GM12865 (cell line): ENCODE results near the gene PLD2.

Experiments
- DNase-seq: peaks from one replicate; pipeline ENCODE4 v3.0.0; 2010; ENCODE audit warnings: low read depth
- H3K4me3 ChIP-seq: 2 replicates; pipeline ENCODE4 v1.5.1; 2011; ENCODE audit warnings: mild to moderate bottlenecking, low read depth, low read length, control low read depth
- TF ChIP-seq, protein P1 (sequence below): IDR thresholded peaks from 2 replicates; pipeline ENCODE4 v1.5.1; 2011; ENCODE audit warnings: low read length, control low read depth, low read depth, inconsistent platforms; ENCODE audit not compliant: insufficient read depth; ENCODE audit errors: missing control alignments

The PLD2 gene

DNA sequence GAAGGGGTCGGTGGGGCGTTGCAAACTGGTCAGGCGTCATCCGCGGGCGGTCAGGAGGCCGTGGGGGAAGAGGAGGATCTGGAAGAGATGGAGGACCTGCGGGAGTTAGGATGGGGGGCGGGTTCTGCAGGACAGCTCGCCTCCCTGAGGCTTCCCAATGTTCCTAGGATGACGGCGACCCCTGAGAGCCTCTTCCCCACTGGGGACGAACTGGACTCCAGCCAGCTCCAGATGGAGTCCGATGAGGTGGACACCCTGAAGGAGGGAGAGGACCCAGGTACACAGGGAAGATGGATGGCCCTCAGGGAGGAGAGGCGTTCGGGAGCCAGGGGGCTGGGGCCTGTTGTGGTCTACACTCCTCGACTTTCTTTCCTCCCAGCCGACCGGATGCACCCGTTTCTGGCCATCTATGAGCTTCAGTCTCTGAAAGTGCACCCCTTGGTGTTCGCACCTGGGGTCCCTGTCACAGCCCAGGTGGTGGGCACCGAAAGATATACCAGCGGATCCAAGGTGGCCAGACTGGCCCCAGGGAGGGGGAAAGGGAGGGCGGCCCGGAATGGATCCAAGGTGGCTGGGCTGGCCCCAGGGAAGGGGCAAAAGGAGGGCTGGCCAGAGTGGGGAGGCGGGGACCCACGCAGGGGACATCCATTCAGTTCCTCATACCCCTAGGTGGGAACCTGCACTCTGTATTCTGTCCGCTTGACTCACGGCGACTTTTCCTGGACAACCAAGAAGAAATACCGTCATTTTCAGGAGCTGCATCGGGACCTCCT lies 839 bp downstream of the PLD2 start:
- TF ChIP-seq, protein P1, sequence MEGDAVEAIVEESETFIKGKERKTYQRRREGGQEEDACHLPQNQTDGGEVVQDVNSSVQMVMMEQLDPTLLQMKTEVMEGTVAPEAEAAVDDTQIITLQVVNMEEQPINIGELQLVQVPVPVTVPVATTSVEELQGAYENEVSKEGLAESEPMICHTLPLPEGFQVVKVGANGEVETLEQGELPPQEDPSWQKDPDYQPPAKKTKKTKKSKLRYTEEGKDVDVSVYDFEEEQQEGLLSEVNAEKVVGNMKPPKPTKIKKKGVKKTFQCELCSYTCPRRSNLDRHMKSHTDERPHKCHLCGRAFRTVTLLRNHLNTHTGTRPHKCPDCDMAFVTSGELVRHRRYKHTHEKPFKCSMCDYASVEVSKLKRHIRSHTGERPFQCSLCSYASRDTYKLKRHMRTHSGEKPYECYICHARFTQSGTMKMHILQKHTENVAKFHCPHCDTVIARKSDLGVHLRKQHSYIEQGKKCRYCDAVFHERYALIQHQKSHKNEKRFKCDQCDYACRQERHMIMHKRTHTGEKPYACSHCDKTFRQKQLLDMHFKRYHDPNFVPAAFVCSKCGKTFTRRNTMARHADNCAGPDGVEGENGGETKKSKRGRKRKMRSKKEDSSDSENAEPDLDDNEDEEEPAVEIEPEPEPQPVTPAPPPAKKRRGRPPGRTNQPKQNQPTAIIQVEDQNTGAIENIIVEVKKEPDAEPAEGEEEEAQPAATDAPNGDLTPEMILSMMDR = no peak
- DNase-seq = no peak
- peak overlapping the region; percentile 82 for H3K4me3 ChIP-seq

DNA sequence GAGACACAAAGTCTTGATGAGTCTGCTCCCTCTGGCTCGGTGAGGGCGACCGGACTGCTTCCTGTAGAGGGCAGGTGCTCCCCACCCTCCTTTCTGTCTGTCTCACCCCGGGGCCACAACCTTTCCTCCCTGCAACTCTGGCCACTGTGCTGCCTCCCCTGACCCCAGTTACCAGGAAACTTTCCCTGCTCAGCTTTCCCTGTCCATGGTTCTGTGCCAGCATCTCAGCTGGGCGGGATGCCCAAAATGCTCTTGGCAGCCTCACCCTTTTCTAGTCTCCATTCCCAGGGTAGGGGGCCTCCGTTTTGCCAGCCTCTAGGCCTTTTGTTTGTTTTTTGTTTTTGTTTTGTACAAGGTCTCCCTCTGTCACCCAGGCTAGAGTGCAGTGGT lies 1.4 kb downstream of the PLD2 start:
- TF ChIP-seq, protein P1 = no peak
- DNase-seq = no peak
- H3K4me3 ChIP-seq = no peak overlapping the region

DNA sequence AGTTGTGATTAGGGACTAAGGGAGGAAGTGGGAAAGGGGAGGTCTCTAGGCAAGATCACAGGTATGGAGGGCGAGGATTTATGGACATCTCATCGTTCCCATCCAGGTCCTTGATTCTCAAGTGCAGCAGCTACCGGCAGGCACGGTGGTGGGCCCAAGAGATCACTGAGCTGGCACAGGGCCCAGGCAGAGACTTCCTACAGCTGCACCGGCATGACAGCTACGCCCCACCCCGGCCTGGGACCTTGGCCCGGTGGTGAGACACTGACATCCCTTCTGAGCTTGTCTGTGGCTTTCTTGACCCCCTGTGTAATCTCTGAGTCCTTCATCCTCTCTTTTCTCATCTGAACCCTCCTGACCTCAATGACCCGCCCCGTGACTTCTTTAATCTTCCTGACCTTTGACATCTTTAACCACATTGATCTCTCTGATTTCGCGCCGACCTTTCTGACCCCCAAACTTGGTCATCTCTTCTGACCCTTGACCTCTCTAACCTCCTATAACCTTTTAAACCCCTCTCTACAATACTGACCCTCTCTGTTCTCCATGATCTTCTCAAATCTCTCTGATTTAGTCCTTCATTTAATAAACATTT lies 3.8 kb downstream of the PLD2 start:
- no peak overlapping the region for H3K4me3 ChIP-seq
- TF ChIP-seq, protein P1 = no peak
- DNase-seq = no peak

DNA sequence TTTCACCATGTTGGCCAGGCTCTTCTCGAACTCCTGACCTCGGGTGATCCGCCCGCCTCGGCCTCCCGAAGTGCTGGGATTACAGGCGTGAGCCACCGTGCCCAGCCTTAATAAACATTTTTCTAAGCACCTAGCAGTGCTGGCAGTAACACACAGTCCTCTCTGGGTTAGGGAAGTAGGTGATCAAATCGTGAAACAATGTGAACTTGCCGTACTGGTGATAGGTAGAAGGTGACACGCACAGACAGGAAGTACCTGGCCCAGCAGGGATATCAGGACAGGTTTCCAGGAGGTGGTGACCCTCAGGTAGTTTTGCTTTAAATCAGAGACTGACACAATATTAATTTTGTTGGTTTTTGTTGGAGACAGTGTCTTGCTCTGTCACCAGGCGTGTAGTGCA lies 4.5 kb downstream of the PLD2 start:
- TF ChIP-seq, protein P1 = no peak
- no peak overlapping the region for H3K4me3 ChIP-seq
- DNase-seq = no peak

DNA sequence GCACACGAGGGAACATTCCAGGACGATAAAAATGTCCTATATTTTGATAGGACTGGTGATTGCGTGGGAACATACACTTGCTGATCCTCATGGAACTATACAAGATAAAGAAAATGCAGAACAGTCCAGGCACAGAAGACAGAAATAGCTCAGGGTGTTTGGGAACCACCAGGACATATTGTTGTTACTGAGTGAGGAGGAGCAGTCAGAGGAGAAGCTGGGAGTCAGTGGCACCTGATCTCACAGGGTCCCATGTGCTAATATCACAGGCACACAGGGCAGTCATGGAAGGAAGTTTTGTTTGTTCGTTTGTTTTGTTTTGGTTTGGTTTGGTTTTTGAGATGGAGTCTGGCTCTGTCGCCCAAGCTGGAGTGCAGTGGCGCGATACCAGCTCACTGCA lies 5.7 kb downstream of the PLD2 start:
- no peak overlapping the region for H3K4me3 ChIP-seq
- DNase-seq = no peak
- TF ChIP-seq, protein P1 = no peak

DNA sequence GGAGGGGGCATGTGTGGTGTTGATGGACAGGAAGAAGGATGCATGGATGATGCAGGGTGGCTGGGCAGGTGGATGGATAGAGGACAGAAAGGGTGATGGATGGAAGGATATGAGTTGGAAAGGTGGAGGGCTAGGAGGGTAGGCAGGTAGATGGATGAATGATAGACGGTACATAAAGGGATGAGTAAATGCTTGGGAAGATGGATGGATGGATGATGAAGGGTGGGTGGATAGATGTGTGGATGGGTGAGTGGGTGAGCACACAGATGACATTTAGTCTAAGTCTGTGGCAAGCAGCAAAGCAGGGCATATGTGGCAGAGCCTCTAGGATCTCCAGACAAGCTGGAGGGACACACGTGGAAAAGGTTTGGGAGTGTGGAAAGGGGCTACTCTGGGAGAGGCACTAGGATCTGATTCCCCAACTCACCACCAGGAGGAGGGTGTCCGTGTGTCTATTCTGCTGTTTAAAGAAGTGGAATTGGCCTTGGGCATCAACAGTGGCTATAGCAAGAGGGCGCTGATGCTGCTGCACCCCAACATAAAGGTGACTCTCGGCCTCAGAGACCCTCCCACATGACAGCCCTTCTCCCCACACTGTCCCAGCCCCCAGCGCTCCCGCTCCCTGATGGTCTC lies 8.2 kb downstream of the PLD2 start:
- TF ChIP-seq, protein P1 = peak; percentile 7
- no peak for DNase-seq
- no peak overlapping the region for H3K4me3 ChIP-seq
